ENCODE results near the gene EEF1AKMT4.
A peak's percentile ranks its signal among the peaks of the same experiment; 100 is the strongest.

EEF1AKMT4 gene

DNA sequence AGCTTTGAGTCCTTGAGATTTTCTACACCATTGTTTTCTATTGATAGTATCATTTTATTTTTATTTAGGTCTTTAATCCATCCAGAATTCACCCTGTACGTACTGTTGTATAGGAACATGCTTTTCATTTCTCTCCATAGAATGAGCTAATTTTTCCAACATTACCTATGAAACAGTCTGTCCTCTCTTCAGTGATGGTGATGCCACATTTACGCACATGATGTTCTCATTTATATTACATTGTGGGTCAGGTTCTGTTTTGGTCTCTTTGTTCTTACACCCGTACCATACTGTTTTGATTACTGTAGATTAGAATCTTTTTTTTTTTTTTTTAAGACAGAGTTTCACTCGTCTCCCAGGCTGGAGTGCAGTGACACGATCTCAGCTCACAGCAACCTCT lies 37.8 kb upstream of the EEF1AKMT4 start:
- no peak for TF ChIP-seq CTCF (IDR thresholded peaks at IDR 0.05; ENCODE audit: low read depth, low read length)
- Histone ChIP-seq H3K36me3 (no peaks in the 10 kb centered on the region), H3K9me3 (ENCODE audit: severe bottlenecking) (no peaks in the 10 kb centered on the region), H3K27me3 (ENCODE audit: insufficient read depth, low read depth, severe bottlenecking) (no peaks in the 10 kb centered on the region), H3K4me3 (ENCODE audit: low read depth, low read length) (no peak overlapping the region), H3K27ac (no peak overlapping the region)
- DNase-seq, result no peak

DNA sequence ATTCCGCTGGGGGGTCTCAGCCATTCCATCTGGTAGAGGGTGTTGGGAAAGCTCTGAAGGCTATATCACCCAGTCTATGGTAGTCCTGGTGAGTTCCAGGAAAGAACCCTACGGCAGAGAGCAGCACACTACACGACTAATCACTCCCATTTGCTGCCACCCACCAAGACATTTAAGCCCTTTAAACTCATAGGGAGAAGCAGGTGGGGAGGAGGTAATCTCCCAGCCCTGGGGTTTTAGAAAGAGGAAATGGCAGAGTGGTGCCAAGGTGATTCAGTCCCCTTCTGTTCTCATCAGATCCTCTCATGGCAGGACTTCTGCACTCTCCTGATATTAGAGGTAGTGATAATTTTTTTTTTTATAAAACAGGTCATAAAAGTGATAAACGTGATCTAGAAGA lies 30.7 kb upstream of the EEF1AKMT4 start:
- Histone ChIP-seq H3K27ac (no peak overlapping the region), H3K4me3 (ENCODE audit: low read depth, low read length) (no peak overlapping the region), H3K36me3 (no peaks in the 10 kb centered on the region), H3K9me3 (ENCODE audit: severe bottlenecking) (no peaks in the 10 kb centered on the region), H3K27me3 (ENCODE audit: insufficient read depth, low read depth, severe bottlenecking) (no peaks in the 10 kb centered on the region)
- peak; percentile 59 for DNase-seq
- no peak for TF ChIP-seq CTCF (IDR thresholded peaks at IDR 0.05; ENCODE audit: low read depth, low read length)

DNA sequence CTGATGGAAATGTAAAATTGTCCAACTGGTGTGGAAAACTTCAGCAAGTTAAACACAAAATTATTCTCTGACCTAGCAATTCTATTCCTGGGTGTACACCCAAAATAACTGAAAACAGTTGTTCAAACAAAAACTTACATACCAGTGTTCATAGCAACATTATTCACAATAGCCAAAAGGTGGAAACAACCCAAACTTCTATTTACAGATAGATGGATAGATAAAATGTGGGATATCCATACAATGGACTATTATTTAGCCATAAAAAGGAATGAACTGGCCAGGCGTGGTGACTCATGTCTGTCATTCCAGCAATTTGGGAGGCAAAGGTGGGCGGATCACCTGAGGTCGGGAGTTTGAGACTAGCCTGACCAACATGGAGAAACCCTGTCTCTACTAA lies 27.0 kb upstream of the EEF1AKMT4 start:
- Histone ChIP-seq H3K27ac (no peak overlapping the region), H3K9me3 (ENCODE audit: severe bottlenecking) (no peaks in the 10 kb centered on the region), H3K27me3 (ENCODE audit: insufficient read depth, low read depth, severe bottlenecking) (no peaks in the 10 kb centered on the region), H3K36me3 (no peaks in the 10 kb centered on the region), H3K4me3 (ENCODE audit: low read depth, low read length) (no peak overlapping the region)
- no peak for TF ChIP-seq CTCF (IDR thresholded peaks at IDR 0.05; ENCODE audit: low read depth, low read length)
- no peak for DNase-seq

- H3K27me3 ChIP-seq (ENCODE audit: insufficient read depth, low read depth, severe bottlenecking), result no peaks in the 10 kb centered on the region
- TF ChIP-seq CTCF (IDR thresholded peaks at IDR 0.05; ENCODE audit: low read depth, low read length), result no peak
- no peak overlapping the region for H3K27ac ChIP-seq
- H3K9me3 ChIP-seq (ENCODE audit: severe bottlenecking), result no peaks in the 10 kb centered on the region
- H3K36me3 ChIP-seq, result no peaks in the 10 kb centered on the region
- no peak overlapping the region for H3K4me3 ChIP-seq (ENCODE audit: low read depth, low read length)
- DNase-seq, result no peak
Observed at GRCh38 chr3:184223946-184224345, 25.5 kb upstream of the EEF1AKMT4 start.

GRCh38 chr3:184227481-184227935 lies 22.0 kb upstream of the EEF1AKMT4 start:
- peak; percentile 55 for DNase-seq
- Histone ChIP-seq H3K27me3 (ENCODE audit: insufficient read depth, low read depth, severe bottlenecking) (peaks cover 4% of the 10 kb centered on the region), H3K4me3 (ENCODE audit: low read depth, low read length) (no peak overlapping the region), H3K36me3 (no peaks in the 10 kb centered on the region), H3K9me3 (ENCODE audit: severe bottlenecking) (no peaks in the 10 kb centered on the region), H3K27ac (no peak overlapping the region)
- TF ChIP-seq CTCF (IDR thresholded peaks at IDR 0.05; ENCODE audit: low read depth, low read length), result peak; percentile 90

DNA sequence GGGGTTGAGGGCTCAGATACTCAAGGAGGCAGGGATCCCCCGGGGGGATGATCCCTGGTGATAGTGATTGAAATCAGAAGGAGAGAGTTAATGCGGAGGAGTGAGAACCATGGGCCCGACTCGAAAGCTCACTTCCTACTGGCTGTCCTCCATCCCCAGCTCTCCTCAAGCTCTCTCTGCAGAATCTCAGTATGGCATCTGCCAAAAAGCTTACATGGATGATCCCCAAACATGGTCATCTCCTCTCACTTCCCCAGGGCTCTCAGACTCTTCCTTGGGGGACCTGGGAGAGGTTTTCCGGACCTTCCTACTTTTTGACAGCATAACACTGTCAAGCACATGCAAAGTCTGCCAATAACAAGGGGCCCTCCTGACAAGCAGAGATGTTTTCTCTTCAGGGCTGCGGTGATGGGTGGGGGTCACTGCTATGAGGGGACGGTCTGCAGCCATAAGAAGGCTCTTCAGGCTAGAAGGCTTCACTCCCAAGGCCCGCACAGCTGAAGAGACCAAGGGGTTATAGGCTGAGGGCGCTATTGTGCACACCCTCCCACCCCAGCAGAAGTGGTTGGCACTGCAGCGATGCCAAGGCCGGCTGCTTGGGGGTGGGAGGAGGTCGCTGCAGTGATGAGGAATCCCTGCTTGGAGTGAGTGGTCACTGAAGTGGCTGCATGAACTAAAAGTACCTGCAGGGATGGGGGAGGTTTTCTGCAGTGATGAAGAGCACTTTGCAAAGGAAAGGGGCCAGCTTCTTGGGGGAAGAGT lies 20.9 kb upstream of the EEF1AKMT4 start:
- Histone ChIP-seq H3K36me3 (no peaks in the 10 kb centered on the region), H3K9me3 (ENCODE audit: severe bottlenecking) (no peaks in the 10 kb centered on the region), H3K27ac (no peak overlapping the region), H3K4me3 (ENCODE audit: low read depth, low read length) (peak overlapping the region; percentile 73), H3K27me3 (ENCODE audit: insufficient read depth, low read depth, severe bottlenecking) (peaks cover 4% of the 10 kb centered on the region)
- no peak for DNase-seq
- peak; percentile 26; the same call in 1 of the 2 replicates for TF ChIP-seq CTCF (IDR thresholded peaks at IDR 0.05; ENCODE audit: low read depth, low read length)

Data from WERI-Rb-1 (cell line).